HG03139 (cell line): ENCODE data around the gene BTBD6.
"Not testable (repeated sequence)": the region's sequence is repeated elsewhere in the genome, so short reads cannot be mapped to it uniquely, and the experiment has no call there.

Experiments used
- ATAC-seq: cut with Tn5 transposase; IDR thresholded peaks from one replicate; pipeline ENCODE4 v1.9.1; 2021; ENCODE audit not compliant: unreplicated experiment

Gene BTBD6

DNA sequence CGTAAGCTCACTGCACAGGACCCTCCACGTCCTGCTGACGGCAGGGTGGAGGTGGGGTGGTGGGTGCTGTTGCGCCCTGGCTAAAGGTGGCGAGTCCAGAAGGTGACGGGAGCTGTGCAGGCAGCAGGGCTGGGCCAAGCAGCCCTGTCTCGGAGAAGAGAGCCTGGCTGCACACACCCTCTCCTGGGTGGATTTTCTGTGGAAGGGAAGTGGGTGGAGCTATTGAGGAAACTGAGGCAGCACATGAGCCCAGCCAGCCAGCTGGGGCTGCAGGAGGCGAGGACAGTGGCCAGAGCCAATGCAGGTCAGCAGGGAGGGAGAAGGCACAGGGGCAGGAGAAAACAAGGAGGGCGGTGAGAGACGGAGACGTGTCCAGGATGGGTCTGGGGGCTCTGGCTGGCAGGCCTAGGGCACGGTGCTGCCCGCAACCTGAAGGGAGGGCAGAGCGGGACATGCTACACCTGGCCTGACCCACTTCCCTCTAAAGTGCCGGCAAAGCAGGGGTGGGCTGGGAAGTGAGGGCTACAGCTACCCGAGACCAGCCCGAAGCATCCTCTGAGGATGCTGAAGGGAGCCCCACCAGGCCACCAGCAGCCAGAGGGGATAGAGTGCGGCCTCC is 20.5 kb downstream of the BTBD6 start:
- no peak for ATAC-seq

- no peak for ATAC-seq
Observed at GRCh38 chr14:105269405-105269804, 21.1 kb downstream of the BTBD6 start.

- ATAC-seq, result no peak
Observed at GRCh38 chr14:105271224-105271890, 23.0 kb downstream of the BTBD6 start.

- no peak for ATAC-seq
Observed at GRCh38 chr14:105272623-105273022, 24.3 kb downstream of the BTBD6 start.

DNA sequence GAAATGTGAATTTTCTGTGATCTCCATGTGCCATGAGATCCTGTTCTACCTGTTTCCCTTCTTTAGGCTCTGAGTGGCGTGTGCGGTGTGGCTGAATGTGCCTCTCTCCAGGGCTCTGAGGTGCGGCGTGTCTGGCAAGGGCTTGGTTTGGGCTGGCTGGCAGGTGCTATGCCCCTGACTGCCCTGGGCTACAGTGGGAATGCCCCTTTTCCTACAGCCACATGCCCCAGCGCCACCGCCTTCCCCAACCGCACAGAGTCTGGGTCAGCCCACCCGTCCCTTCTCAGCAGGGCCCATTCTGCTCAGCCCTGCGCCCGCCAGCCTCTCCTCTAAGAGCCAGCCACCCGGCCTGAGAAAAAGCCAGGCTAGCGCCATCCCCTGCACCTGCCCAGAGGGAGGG is 24.7 kb downstream of the BTBD6 start:
- no peak for ATAC-seq

- no peak for ATAC-seq
Observed at GRCh38 chr14:105274637-105275036, 26.3 kb downstream of the BTBD6 start.

- no peak for ATAC-seq
Observed at GRCh38 chr14:105275267-105275946, 27.1 kb downstream of the BTBD6 start.

GRCh38 chr14:105277448-105277847 is 29.1 kb downstream of the BTBD6 start:
- not testable (repeated sequence) for ATAC-seq

- ATAC-seq, result no peak
Observed at GRCh38 chr14:105279642-105280361, 31.5 kb downstream of the BTBD6 start.

GRCh38 chr14:105280525-105280924 is 32.2 kb downstream of the BTBD6 start:
- no peak for ATAC-seq

DNA sequence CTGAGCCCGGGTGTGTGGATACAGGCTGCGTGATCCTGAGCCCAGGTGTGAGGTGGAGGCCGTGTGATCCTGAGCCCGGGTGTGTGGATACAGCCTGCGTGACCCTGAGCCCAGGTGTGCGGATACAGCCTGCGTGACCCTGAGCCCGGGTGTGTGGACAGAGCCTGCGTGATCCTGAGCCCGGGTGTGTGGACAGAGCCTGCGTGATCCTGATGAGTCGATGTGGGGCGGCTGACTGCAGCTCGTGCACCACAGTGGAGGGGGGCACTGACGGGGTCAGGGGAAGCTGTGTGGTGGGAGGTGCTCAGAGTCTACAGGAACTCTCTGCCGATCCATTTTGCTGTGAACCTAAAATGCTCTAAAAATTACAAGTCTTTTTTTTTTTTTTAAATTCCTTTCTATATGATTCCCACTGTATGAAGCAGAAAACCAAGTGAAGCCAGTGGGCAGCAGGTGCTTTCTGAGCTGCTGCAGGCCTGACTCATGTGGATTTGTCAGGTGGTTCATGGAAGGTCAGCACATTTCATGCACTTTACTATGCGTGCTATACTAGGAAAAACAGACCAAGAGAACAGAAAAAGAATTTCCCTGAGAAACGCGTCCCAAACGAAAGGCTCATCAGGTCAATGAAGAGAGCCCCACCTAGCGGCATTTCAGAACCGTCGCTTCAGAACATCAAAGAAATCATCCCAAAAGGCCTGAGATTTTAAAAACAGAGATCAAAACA is 33.2 kb downstream of the BTBD6 start:
- ATAC-seq, result no peak

- no peak for ATAC-seq
Observed at GRCh38 chr14:105282098-105282725, 33.9 kb downstream of the BTBD6 start.

GRCh38 chr14:105283028-105283427 is 34.7 kb downstream of the BTBD6 start:
- ATAC-seq, result no peak

- ATAC-seq, result no peak
Observed at GRCh38 chr14:105283899-105284298, 35.6 kb downstream of the BTBD6 start.

DNA sequence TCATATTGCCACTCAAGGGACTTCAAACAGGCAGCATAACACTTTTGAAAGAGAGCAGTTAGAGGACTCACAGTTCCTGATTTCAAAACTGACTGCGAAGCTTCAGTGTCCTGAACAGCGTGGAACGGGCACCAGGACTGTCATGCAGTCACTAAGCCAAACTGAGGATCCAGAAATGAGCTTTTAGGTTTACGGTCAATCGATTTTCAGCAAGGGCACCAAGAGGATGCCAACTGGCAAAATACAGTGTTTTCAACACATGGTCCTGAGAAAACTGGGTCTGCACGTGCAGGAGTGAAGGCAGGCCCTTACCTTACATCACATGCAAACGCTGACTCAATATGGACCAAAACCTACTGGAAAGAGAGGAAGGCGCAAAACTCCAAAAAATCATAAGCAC is 36.8 kb downstream of the BTBD6 start:
- ATAC-seq, result no peak

- no peak for ATAC-seq
Observed at GRCh38 chr14:105286759-105287144, 38.4 kb downstream of the BTBD6 start.

GRCh38 chr14:105287249-105288102 is 39.1 kb downstream of the BTBD6 start:
- no peak for ATAC-seq

DNA sequence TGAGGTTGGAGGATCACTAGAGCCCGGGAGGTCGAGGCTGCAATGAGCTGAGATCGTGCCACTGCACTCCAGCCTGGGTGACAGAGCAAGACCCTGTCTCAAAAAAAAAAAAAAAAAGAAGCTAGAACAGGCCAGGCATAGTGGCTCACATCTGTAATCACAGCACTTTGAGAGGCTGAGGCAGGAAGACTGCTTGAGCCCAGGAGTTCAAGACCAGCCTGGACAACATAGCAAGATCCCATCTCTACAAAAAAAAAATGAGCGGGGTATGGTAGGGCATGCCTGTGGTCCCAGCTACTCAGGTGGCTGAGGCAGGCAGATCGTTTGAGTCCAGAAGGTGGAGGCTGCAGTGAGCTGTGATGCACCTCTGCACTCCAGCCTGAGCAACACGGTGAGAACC is 40.6 kb downstream of the BTBD6 start:
- ATAC-seq, result not testable (repeated sequence)

- no peak for ATAC-seq
Observed at GRCh38 chr14:105290621-105291346, 42.5 kb downstream of the BTBD6 start.
